Measurements from ENCODE around the gene SLC43A3.

SLC43A3 gene

DNA sequence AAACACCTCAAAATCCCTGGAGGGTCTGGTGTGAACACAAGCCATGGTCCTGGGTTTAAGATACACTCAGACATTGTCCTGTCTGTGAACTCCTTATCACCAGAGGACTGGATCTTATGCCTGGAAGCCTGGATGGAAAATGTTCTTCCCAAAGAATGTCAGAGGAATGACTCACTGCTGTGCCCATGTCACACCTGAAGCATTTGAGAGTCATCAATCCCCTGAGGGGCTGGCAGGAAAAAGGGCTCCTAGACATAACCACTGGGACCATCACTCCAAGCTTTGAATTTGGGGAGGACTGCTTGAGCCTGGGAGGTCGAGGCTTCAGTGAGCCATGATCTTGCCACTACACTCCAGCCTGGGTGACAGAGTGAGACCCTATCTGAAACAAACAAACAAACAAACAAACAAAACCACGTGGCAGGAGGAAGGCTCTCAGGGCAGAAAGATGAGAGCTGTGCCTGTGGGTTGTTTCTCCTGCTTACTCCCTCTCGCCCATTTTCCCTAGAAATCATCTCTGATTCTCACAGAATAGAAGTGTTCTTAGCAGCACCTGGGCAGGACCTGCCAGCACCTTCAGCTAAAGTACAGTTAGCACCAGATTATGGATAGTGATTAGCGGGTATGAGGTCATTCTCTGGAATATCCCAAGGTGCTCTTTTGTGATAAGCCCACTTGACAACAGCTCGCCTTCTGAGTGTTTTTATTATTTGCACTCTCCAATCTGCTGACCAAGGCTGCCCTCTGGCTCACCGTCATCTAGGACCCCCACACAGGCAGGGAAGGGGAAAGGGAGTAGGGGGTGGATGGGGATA lies 24.5 kb downstream of the SLC43A3 start:
- Mint-ChIP-seq H3K4me3 (no peak overlapping the region), H3K36me3 (peaks cover 23% of the 10 kb centered on the region), H3K9me3 (no peaks in the 10 kb centered on the region), H3K27ac (no peak overlapping the region), H3K27me3 (no peaks in the 10 kb centered on the region), H3K4me1 (peaks cover 16% of the 10 kb centered on the region)
- CTCF ChIA-PET, result no interaction called here
- DNase-seq, result no peak

DNA sequence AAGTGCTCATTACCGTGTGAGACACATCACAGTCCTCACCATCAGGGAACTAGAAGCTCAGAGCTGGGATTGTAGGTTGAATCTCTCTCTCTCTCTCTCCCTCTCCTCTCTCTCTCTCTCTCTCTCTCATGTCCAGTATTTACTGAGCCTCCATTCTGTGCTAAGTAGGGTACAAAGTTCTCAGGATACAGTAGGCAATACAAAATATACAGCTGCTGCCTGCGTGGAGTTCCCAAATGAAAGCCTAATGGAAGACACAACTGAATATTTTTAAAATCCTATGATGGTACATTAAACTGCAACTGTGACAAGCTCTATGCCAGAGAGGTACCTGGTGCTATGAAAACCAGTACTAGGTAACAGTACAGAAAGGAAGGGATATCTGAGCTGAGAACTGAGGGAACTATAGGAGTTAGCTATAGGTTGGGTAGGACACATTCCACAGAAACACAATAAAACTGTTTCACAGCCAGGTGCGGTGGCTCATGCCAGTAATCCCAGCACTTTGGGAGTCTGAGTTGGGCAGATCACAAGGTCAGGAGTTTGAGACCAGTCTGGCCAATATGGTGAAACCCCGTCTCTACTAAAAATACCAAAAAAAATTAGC lies 26.8 kb downstream of the SLC43A3 start:
- CTCF ChIA-PET, result no interaction called here
- no peaks in the 10 kb centered on the region for H3K4me1 Mint-ChIP-seq
- no peaks in the 10 kb centered on the region for H3K9me3 Mint-ChIP-seq
- no peak overlapping the region for H3K27ac Mint-ChIP-seq
- peaks cover 4% of the 10 kb centered on the region for H3K36me3 Mint-ChIP-seq
- H3K27me3 Mint-ChIP-seq, result no peaks in the 10 kb centered on the region
- no peak for DNase-seq
- H3K4me3 Mint-ChIP-seq, result no peak overlapping the region

DNA sequence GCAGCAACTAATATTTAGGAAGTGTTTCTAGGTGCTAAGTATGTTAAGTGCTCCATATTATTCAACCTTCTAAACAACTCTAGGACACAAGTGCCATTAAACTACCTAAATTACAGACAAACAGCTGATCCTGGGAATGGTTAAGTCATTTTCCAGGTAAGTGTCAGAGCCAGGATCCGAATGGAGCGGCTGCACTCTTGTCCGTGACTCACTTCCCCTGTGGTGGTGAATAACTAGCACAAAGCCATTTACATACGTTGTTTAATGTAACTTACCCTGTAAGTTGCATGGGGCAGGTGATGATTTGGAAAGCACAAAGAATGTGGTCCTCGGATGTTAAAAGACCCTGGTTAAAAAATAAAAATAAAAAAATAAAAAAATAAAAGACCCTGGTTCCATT lies 27.7 kb downstream of the SLC43A3 start:
- CTCF ChIA-PET, result no interaction called here
- no peaks in the 10 kb centered on the region for H3K4me1 Mint-ChIP-seq
- no peak overlapping the region for H3K4me3 Mint-ChIP-seq

DNA sequence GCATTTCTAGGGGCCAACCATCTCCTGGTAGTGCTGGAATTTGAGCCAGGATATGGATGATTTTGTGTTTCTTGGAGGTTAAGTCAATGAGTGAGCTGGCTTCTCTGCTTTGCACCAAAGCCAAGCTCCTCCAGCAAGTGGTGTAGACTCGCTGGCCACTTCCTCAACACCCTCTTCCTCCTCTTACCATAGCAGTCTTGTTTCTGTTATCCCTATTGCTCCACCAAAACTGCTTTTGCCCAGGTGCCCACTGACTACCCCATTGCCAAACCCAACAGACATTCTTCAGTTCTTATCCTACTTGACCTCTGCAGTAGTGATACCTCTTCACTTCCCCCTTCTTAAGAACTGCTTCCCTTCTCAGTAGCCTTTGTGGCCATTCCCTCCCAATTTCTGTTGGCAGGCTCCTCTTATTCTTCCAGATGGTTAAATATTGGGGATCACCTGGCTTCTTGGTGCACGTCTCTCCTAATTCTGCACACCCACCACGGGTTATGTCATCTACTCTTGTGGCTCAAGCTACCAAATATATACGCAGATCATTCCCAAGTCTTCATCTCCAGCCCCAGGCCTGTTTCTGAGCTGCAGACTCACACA lies 29.4 kb downstream of the SLC43A3 start:
- no peaks in the 10 kb centered on the region for H3K36me3 Mint-ChIP-seq
- no peak for DNase-seq
- no peak overlapping the region for H3K4me3 Mint-ChIP-seq
- H3K9me3 Mint-ChIP-seq, result no peaks in the 10 kb centered on the region
- no peak overlapping the region for H3K27ac Mint-ChIP-seq
- CTCF ChIA-PET, result no interaction called here
- H3K4me1 Mint-ChIP-seq, result no peaks in the 10 kb centered on the region
- H3K27me3 Mint-ChIP-seq, result no peaks in the 10 kb centered on the region

More for the DNA sequence above, 27.7 kb downstream of the SLC43A3 start:
- no peaks in the 10 kb centered on the region for H3K27me3 Mint-ChIP-seq
- H3K9me3 Mint-ChIP-seq, result no peaks in the 10 kb centered on the region
- no peak overlapping the region for H3K27ac Mint-ChIP-seq
- DNase-seq, result no peak
- peaks cover 2% of the 10 kb centered on the region for H3K36me3 Mint-ChIP-seq

DNA sequence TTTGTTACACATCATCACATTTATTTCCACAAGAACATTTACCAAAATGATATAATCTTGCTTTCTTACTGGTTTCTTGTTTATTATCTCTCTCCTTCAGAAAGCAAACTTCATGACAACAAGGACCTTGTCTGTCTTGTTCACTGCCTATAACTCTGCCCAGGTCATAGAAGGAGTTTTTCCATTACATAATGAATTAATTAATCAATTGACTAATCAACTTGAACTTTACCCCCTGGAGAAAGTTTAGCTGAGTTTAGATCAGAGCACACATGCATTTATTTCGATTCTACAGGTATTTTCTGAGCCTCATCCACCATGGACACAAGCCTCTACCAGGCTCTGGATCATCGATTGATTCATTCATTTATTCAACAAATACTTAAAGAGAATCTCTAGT lies 30.2 kb downstream of the SLC43A3 start:
- H3K4me3 Mint-ChIP-seq, result no peak overlapping the region
- H3K36me3 Mint-ChIP-seq, result no peaks in the 10 kb centered on the region
- H3K4me1 Mint-ChIP-seq, result no peaks in the 10 kb centered on the region
- DNase-seq, result no peak
- CTCF ChIA-PET, result no interaction called here
- no peaks in the 10 kb centered on the region for H3K9me3 Mint-ChIP-seq
- no peak overlapping the region for H3K27ac Mint-ChIP-seq
- H3K27me3 Mint-ChIP-seq, result no peaks in the 10 kb centered on the region

DNA sequence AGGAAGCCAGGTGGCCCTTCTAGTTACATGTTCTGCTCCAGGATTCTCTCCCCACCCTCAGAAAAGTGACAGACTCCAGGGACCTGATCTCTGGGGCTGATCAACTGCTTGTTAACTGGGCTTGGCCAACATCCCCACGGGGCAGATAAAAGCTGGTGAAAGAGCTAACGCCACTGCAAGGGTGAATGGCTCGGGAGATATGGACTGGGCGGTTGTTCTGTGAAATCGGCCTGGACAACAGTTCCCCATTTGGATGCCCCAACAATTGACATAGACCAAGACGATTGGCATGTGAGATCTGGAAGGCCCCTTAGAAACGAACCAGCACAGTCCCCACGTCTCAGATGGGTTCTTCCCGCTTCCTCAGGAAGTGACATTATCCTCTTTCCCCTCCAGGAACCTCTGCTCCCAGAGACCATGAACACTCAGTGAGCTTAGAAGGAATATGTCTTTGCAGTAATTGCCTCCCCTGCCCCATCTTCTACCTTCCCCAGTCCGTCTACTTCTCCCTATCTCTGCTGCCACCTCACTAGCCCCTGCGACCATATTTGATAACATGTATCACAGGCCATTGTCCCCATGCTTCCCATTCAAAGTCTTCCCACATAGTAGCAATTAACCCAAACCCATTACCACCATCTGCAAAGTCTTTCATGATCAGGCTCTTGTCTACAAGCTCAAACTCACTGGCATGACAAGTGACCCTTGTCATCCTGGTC lies 30.9 kb downstream of the SLC43A3 start:
- DNase-seq, result no peak
- Mint-ChIP-seq H3K36me3 (no peaks in the 10 kb centered on the region), H3K4me3 (no peak overlapping the region), H3K9me3 (no peaks in the 10 kb centered on the region), H3K27me3 (no peaks in the 10 kb centered on the region), H3K27ac (no peak overlapping the region), H3K4me1 (no peaks in the 10 kb centered on the region)
- CTCF ChIA-PET, result interaction anchor here (2.3 kb wide), 1 partner anchor 62 kb away, joined by 7 read pairs; no protein-coding TSS in a partner anchor

DNA sequence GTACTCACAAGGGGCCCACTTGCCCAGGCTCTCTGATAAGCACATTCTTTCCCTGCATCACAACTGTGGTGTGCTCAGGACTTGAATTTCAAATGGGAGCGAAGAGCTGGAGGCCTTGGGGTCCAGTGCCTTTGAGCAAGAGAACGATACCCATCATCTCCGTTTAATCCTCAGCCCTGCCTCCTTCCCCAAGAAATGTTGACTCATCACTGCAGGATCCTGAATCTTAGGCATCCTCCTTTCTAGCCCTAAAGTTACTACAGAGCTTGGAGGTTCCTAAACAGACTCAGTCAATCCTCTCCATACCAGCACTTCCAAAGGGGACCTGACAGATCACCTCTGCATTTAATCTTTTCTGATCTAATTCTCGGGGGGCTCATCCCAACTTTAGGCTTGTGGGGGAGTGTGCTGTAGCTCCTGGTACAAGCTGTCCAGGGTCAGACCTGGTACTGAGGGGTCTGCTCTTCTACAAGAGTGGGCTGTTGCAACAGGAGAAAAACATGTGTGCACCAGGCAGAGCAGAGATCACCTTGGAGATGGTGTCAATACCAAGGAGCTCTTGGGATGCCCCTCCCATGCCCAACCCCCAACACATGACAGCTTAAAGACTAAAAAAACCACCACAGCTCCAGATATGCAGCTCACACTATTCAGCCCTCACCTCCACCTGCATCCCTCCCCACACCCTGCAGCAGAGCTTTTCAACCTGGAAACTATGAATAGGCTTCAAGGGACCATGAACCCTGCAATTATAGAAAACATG lies 32.5 kb downstream of the SLC43A3 start:
- Mint-ChIP-seq H3K9me3 (no peaks in the 10 kb centered on the region), H3K27ac (no peak overlapping the region), H3K4me1 (no peaks in the 10 kb centered on the region), H3K27me3 (peaks cover 4% of the 10 kb centered on the region), H3K4me3 (no peak overlapping the region), H3K36me3 (no peaks in the 10 kb centered on the region)
- DNase-seq, result no peak
- CTCF ChIA-PET, result interaction anchor here (2.3 kb wide), 1 partner anchor 63 kb away, joined by 7 read pairs; no protein-coding TSS in a partner anchor

DNA sequence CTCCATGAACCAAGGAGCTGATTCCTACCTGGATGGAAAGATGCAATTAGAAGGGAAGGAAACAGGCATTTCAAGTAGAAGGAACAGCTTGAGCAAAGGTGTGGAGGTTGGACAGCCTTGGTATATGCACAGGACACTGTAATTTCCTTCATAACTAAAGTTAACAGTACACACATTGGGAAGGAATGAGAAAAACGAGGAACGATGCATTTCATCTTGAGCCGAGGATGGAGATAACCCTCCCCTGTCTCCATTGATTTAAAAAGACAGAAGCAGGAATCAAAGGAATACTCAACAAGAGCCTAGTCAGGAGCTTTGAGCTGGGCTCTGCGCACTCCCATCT lies 34.2 kb downstream of the SLC43A3 start:
- CTCF ChIA-PET, result interaction anchor here (0.6 to 1.0 kb wide), 3 partner anchors 26 to 88 kb away, joined by 3 read pairs; no protein-coding TSS in a partner anchor

DNA sequence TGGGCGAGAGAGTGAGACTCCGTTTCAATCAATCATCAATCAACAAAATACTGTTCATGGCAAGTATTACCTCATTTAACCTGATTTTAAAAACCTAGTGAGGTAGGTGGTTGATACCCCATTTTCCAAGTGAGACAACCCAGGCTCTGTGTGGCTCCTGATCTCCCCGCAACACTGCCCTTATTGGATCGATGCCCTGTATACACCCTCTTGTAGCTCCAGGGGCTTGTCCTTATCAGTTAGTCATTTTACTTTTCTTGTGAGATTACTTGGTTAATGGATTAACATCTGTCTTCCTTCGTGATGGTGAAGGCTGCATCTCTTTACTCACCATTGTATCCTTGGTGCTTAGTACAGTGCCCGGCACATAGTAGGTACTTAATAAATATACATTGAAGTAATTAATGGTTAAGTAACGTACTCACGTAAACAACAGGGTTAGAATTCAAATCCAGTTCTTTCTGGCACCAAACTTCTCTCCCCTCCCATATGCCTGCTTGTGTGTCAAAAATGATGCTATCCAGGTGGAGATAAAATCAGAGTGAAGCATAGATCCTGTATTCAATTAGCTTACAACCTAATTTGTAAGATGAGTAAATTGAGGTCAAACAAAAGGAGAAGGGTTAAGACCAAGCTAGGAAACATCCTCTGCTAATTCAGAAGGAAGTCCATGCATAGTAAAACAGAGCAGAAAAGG lies 34.7 kb downstream of the SLC43A3 start:
- CTCF ChIA-PET, result interaction anchor here (0.9 to 1.0 kb wide), 2 partner anchors 89 to 101 kb away, joined by 3 read pairs; no protein-coding TSS in a partner anchor

More for the DNA sequence above, 34.2 kb downstream of the SLC43A3 start:
- no peaks in the 10 kb centered on the region for H3K36me3 Mint-ChIP-seq
- no peak overlapping the region for H3K4me3 Mint-ChIP-seq
- H3K27me3 Mint-ChIP-seq, result peaks cover 4% of the 10 kb centered on the region
- no peaks in the 10 kb centered on the region for H3K9me3 Mint-ChIP-seq
- no peak for DNase-seq
- H3K4me1 Mint-ChIP-seq, result no peaks in the 10 kb centered on the region
- no peak overlapping the region for H3K27ac Mint-ChIP-seq

DNA sequence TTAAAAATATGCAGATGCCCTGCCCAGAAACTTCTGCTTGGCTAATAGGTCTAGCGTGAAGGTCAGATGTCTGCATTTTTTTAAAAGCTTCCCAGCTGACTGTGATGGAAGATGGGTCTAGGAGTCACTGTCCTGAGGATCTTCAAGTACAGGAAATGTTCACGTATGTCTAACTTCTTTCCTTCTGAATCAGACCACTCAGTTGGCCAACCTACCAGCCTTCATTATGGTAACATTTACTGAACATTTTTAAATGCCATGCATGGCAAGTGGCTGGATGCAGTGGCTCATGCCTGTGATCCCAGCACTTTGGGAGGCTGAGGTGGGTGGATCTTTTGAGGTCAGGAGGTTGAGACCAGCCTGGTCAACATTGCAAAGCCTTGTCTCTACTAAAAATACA lies 35.4 kb downstream of the SLC43A3 start:
- H3K27me3 Mint-ChIP-seq, result peaks cover 4% of the 10 kb centered on the region
- H3K4me3 Mint-ChIP-seq, result no peak overlapping the region
- no peak overlapping the region for H3K27ac Mint-ChIP-seq
- no peak for DNase-seq
- no peaks in the 10 kb centered on the region for H3K4me1 Mint-ChIP-seq
- no peaks in the 10 kb centered on the region for H3K9me3 Mint-ChIP-seq
- H3K36me3 Mint-ChIP-seq, result no peaks in the 10 kb centered on the region
- CTCF ChIA-PET, result interaction anchor here (1.0 kb wide), 1 partner anchor 102 kb away, joined by 3 read pairs; no protein-coding TSS in a partner anchor

More for the DNA sequence above, 34.7 kb downstream of the SLC43A3 start:
- no peak overlapping the region for H3K27ac Mint-ChIP-seq
- no peak for DNase-seq
- H3K4me3 Mint-ChIP-seq, result no peak overlapping the region
- H3K27me3 Mint-ChIP-seq, result peaks cover 4% of the 10 kb centered on the region
- no peaks in the 10 kb centered on the region for H3K9me3 Mint-ChIP-seq
- no peaks in the 10 kb centered on the region for H3K36me3 Mint-ChIP-seq
- H3K4me1 Mint-ChIP-seq, result no peaks in the 10 kb centered on the region

DNA sequence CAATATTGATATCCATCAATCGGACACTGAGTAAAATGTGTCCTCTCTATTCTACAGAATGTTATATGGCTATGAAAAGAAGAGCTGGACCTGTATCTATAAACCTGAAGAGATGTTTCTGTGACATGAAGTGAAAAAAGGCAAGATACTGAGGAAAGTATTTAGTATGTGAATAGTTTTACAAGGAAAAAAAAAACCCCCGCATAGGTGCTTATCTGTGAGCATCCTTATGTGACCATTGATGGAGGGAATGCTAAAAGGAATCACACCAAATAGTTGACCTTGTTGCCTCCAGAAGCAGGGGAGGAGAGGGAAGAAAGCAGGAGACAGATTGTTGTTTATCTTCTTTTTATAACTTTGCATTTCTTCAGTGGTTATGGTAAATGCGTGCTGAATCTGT lies 35.8 kb downstream of the SLC43A3 start:
- Mint-ChIP-seq H3K27me3 (peaks cover 4% of the 10 kb centered on the region), H3K4me3 (no peak overlapping the region), H3K9me3 (no peaks in the 10 kb centered on the region), H3K36me3 (no peaks in the 10 kb centered on the region), H3K27ac (no peak overlapping the region), H3K4me1 (no peaks in the 10 kb centered on the region)
- CTCF ChIA-PET, result interaction anchor here (1.0 kb wide), 1 partner anchor 102 kb away, joined by 3 read pairs; no protein-coding TSS in a partner anchor
- DNase-seq, result no peak

DNA sequence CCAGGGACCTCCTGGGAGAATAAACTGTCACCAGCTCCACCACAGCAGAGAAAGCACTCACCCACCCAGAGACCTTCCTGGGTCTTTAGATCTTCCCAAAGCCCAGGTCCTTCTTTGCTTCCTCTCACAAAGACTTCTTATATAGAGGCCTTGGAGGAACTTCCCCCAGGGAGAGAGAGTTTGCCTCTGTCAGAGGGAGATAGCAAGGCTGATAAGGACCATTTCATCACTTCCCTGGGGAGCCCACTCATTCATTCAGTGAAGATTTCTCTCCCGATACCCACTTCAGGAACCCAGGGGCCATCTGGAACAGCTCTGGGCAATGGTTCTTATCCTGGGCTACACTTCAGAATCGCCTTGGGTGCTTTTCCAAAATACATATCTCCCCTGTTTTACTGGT lies 36.4 kb downstream of the SLC43A3 start, which contains the start of gene PRG2:
TSS of gene PRG2 (minus strand) at position 116 of the 400 bp plus-strand sequence. CDS start 706 bp downstream, outside the sequence.
- Mint-ChIP-seq H3K4me1 (no peaks in the 10 kb centered on the region), H3K4me3 (no peak within 1 kb of the TSS), H3K9me3 (no peaks in the 10 kb centered on the region), H3K36me3 (no peaks in the 10 kb centered on the region), H3K27me3 (peaks cover 4% of the 10 kb centered on the region), H3K27ac (no peak within 1 kb of the TSS)
- DNase-seq, result no peak
- CTCF ChIA-PET, result no interaction called here
